ENCODE measurements around the gene RAB22A.

RAB22A gene

GRCh38 chr20:58325912-58326311 lies 16.4 kb downstream of the RAB22A start:
- Histone ChIP-seq H3K9ac (ENCODE audit: low read length) (no peak overlapping the region), H3K9me3 (ENCODE audit: control insufficient read depth, insufficient read depth, low read depth, low read length) (no peaks in the 10 kb centered on the region), H3K27ac (ENCODE audit: low read depth, low read length) (no peak overlapping the region), H3K36me3 (ENCODE audit: control insufficient read depth, insufficient read depth, low read length) (no peaks in the 10 kb centered on the region), H3K4me3 (ENCODE audit: low read depth, low read length) (no peak overlapping the region), H3K27me3 (ENCODE audit: control insufficient read depth, insufficient read depth, low read length) (no peaks in the 10 kb centered on the region), H3K4me1 (ENCODE audit: control insufficient read depth, insufficient read depth, low read length) (peaks cover 13% of the 10 kb centered on the region; the same call in 1 of the 2 replicates)

DNA sequence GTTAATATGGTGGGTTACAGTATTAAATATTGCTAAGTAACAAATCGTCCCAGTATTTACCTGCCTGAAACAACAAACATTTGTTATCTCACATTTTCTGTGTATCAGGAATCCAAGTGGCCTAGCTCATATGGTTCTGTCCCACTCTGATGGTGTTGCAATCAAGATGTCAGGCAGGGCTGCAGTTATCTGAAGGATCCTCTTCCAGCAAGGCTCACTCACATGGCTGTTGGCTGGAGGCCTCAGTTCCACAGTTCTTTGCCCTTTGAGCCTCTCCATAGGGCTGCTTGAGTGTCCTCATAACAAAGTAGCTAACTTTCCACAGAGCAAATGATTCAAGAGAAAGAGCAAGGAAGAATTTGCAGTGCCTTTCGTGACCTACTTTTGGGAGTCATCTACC lies 17.7 kb downstream of the RAB22A start:
- Histone ChIP-seq H3K9ac (ENCODE audit: low read length) (no peak overlapping the region), H3K9me3 (ENCODE audit: control insufficient read depth, insufficient read depth, low read depth, low read length) (no peaks in the 10 kb centered on the region), H3K27me3 (ENCODE audit: control insufficient read depth, insufficient read depth, low read length) (no peaks in the 10 kb centered on the region), H3K36me3 (ENCODE audit: control insufficient read depth, insufficient read depth, low read length) (no peaks in the 10 kb centered on the region), H3K4me3 (ENCODE audit: low read depth, low read length) (no peak overlapping the region), H3K4me1 (ENCODE audit: control insufficient read depth, insufficient read depth, low read length) (peaks cover 13% of the 10 kb centered on the region; the same call in 1 of the 2 replicates), H3K27ac (ENCODE audit: low read depth, low read length) (no peak overlapping the region)

GRCh38 chr20:58328836-58329235 lies 19.3 kb downstream of the RAB22A start:
- H3K4me1 ChIP-seq (ENCODE audit: control insufficient read depth, insufficient read depth, low read length): peaks cover 13% of the 10 kb centered on the region; the same call in 1 of the 2 replicates
- no peak overlapping the region for H3K27ac ChIP-seq (ENCODE audit: low read depth, low read length)
- H3K9ac ChIP-seq (ENCODE audit: low read length): no peak overlapping the region
- H3K9me3 ChIP-seq (ENCODE audit: control insufficient read depth, insufficient read depth, low read depth, low read length): no peaks in the 10 kb centered on the region
- H3K36me3 ChIP-seq (ENCODE audit: control insufficient read depth, insufficient read depth, low read length): no peaks in the 10 kb centered on the region
- no peaks in the 10 kb centered on the region for H3K27me3 ChIP-seq (ENCODE audit: control insufficient read depth, insufficient read depth, low read length)
- no peak overlapping the region for H3K4me3 ChIP-seq (ENCODE audit: low read depth, low read length)

GRCh38 chr20:58329711-58330110 lies 20.2 kb downstream of the RAB22A start:
- Histone ChIP-seq H3K36me3 (ENCODE audit: control insufficient read depth, insufficient read depth, low read length) (no peaks in the 10 kb centered on the region), H3K27me3 (ENCODE audit: control insufficient read depth, insufficient read depth, low read length) (no peaks in the 10 kb centered on the region)

DNA sequence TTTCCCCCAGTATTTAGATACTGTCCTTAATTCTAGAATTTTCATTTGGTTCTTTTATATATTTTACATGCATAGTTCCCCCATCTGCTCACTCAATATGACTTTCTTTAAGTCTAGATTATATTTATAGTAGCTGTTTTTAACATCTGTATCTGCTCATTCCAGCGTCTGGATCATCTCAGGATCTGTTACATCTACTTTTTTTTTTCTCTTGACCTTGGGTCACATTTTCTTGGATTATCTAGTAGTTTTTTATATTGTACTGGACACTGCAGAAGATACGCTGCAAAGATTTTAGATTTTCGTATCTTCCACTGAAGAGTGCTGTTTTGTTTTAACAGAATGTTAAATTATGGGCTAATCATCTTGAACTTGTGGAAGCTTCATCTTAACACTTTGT lies 20.7 kb downstream of the RAB22A start:
- Histone ChIP-seq H3K4me3 (ENCODE audit: low read depth, low read length) (no peak overlapping the region), H3K27me3 (ENCODE audit: control insufficient read depth, insufficient read depth, low read length) (no peaks in the 10 kb centered on the region), H3K9ac (ENCODE audit: low read length) (no peak overlapping the region), H3K4me1 (ENCODE audit: control insufficient read depth, insufficient read depth, low read length) (peaks cover 13% of the 10 kb centered on the region; the same call in 1 of the 2 replicates), H3K27ac (ENCODE audit: low read depth, low read length) (no peak overlapping the region), H3K9me3 (ENCODE audit: control insufficient read depth, insufficient read depth, low read depth, low read length) (no peaks in the 10 kb centered on the region), H3K36me3 (ENCODE audit: control insufficient read depth, insufficient read depth, low read length) (no peaks in the 10 kb centered on the region)

More at GRCh38 chr20:58329711-58330110, 20.2 kb downstream of the RAB22A start:
- Histone ChIP-seq H3K4me3 (ENCODE audit: low read depth, low read length) (no peak overlapping the region), H3K9me3 (ENCODE audit: control insufficient read depth, insufficient read depth, low read depth, low read length) (no peaks in the 10 kb centered on the region), H3K27ac (ENCODE audit: low read depth, low read length) (no peak overlapping the region), H3K4me1 (ENCODE audit: control insufficient read depth, insufficient read depth, low read length) (peaks cover 13% of the 10 kb centered on the region; the same call in 1 of the 2 replicates), H3K9ac (ENCODE audit: low read length) (no peak overlapping the region)

GRCh38 chr20:58330687-58331086 lies 21.2 kb downstream of the RAB22A start:
- Histone ChIP-seq H3K27ac (ENCODE audit: low read depth, low read length) (no peak overlapping the region), H3K9me3 (ENCODE audit: control insufficient read depth, insufficient read depth, low read depth, low read length) (no peaks in the 10 kb centered on the region), H3K4me1 (ENCODE audit: control insufficient read depth, insufficient read depth, low read length) (peaks cover 13% of the 10 kb centered on the region; the same call in 1 of the 2 replicates), H3K9ac (ENCODE audit: low read length) (no peak overlapping the region), H3K4me3 (ENCODE audit: low read depth, low read length) (no peak overlapping the region), H3K36me3 (ENCODE audit: control insufficient read depth, insufficient read depth, low read length) (no peaks in the 10 kb centered on the region), H3K27me3 (ENCODE audit: control insufficient read depth, insufficient read depth, low read length) (no peaks in the 10 kb centered on the region)

GRCh38 chr20:58331961-58332551 lies 22.5 kb downstream of the RAB22A start:
- H3K27me3 ChIP-seq (ENCODE audit: control insufficient read depth, insufficient read depth, low read length): no peaks in the 10 kb centered on the region
- H3K4me1 ChIP-seq (ENCODE audit: control insufficient read depth, insufficient read depth, low read length): peaks cover 13% of the 10 kb centered on the region; the same call in 1 of the 2 replicates
- H3K9me3 ChIP-seq (ENCODE audit: control insufficient read depth, insufficient read depth, low read depth, low read length): no peaks in the 10 kb centered on the region
- no peaks in the 10 kb centered on the region for H3K36me3 ChIP-seq (ENCODE audit: control insufficient read depth, insufficient read depth, low read length)
- no peak overlapping the region for H3K27ac ChIP-seq (ENCODE audit: low read depth, low read length)
- H3K9ac ChIP-seq (ENCODE audit: low read length): no peak overlapping the region
- no peak overlapping the region for H3K4me3 ChIP-seq (ENCODE audit: low read depth, low read length)

DNA sequence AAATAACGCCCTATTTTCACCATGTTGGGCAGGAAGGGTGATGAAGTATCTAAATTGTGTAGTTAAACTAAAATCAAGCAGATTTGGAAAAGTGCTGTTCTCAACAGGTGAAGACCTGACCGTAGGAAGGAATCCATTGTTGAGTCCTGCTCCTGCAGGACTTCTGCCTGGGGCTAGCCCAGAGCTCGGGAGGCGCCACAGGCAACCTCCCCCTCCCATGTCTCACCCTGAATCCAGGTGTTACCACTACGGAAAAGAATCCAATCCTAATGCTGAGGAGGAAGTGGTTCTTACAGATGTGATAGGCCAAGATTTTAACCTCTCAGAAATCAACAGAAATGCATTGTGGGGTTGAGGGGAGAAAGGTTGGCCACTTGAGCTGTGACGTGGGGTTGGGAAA lies 30.2 kb downstream of the RAB22A start:
- H3K9me3 ChIP-seq (ENCODE audit: control insufficient read depth, insufficient read depth, low read depth, low read length): no peaks in the 10 kb centered on the region
- no peak overlapping the region for H3K27ac ChIP-seq (ENCODE audit: low read depth, low read length)
- H3K27me3 ChIP-seq (ENCODE audit: control insufficient read depth, insufficient read depth, low read length): no peaks in the 10 kb centered on the region
- no peak overlapping the region for H3K4me3 ChIP-seq (ENCODE audit: low read depth, low read length)
- H3K36me3 ChIP-seq (ENCODE audit: control insufficient read depth, insufficient read depth, low read length): no peaks in the 10 kb centered on the region; the same call in 1 of the 2 replicates
- H3K4me1 ChIP-seq (ENCODE audit: control insufficient read depth, insufficient read depth, low read length): peaks cover 13% of the 10 kb centered on the region; the same call in 1 of the 2 replicates
- no peak overlapping the region for H3K9ac ChIP-seq (ENCODE audit: low read length)

- Histone ChIP-seq H3K4me1 (ENCODE audit: control insufficient read depth, insufficient read depth, low read length) (peaks cover 13% of the 10 kb centered on the region; the same call in 1 of the 2 replicates), H3K27ac (ENCODE audit: low read depth, low read length) (no peak overlapping the region), H3K4me3 (ENCODE audit: low read depth, low read length) (no peak overlapping the region), H3K27me3 (ENCODE audit: control insufficient read depth, insufficient read depth, low read length) (no peaks in the 10 kb centered on the region), H3K36me3 (ENCODE audit: control insufficient read depth, insufficient read depth, low read length) (peaks cover under 1% of the 10 kb centered on the region), H3K9ac (ENCODE audit: low read length) (no peak overlapping the region), H3K9me3 (ENCODE audit: control insufficient read depth, insufficient read depth, low read depth, low read length) (no peaks in the 10 kb centered on the region)
These were observed 30.6 kb downstream of the RAB22A start for GRCh38 chr20:58340151-58340550.

- H3K27me3 ChIP-seq (ENCODE audit: control insufficient read depth, insufficient read depth, low read length): no peaks in the 10 kb centered on the region
- H3K4me3 ChIP-seq (ENCODE audit: low read depth, low read length): no peak overlapping the region
- H3K27ac ChIP-seq (ENCODE audit: low read depth, low read length): no peak overlapping the region
- H3K4me1 ChIP-seq (ENCODE audit: control insufficient read depth, insufficient read depth, low read length): peaks cover 13% of the 10 kb centered on the region; the same call in 1 of the 2 replicates
- H3K9ac ChIP-seq (ENCODE audit: low read length): no peak overlapping the region
- H3K9me3 ChIP-seq (ENCODE audit: control insufficient read depth, insufficient read depth, low read depth, low read length): no peaks in the 10 kb centered on the region
- H3K36me3 ChIP-seq (ENCODE audit: control insufficient read depth, insufficient read depth, low read length): peaks cover 7% of the 10 kb centered on the region
These were observed 31.3 kb downstream of the RAB22A start for GRCh38 chr20:58340853-58341252.

DNA sequence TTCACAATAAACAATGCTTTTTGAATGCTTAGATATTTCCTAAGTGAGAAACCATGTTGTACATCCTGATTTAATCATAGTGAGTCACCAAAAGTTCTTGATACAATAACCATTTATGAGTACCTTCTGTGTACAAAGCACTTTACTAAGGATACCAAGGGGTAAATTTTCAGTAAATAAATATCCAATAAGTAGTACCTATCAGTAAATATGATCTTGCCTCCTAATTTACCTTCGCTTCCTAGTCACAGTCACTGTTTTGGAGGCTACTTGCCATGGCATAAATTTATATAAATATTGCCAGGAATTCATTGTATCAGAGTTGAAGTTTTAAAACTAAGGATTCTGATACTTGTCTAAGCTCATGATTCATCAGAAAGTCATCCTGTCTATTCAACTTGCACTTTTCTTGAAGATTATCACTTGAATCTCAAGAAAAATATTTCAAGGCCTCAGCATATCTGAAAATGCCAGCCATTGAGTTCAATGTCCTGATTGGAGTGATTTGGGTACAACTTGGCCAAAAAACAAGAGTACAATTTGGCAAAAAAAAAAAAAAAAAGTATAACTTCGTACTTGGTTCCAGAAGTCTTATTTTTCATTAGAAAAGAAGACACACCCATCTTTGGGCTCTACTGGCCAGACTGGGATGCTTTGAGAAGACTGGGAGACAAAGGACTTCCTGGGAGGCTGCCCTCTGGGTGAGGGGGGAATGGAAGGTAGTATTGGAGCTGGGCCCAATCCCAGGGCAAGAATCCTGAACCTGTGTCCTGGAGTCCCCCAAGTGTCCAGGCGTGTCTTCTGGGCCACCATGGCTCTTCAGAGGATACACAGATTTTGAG lies 32.8 kb downstream of the RAB22A start:
- no peaks in the 10 kb centered on the region for H3K27me3 ChIP-seq (ENCODE audit: control insufficient read depth, insufficient read depth, low read length)
- no peak overlapping the region for H3K9ac ChIP-seq (ENCODE audit: low read length)
- H3K4me1 ChIP-seq (ENCODE audit: control insufficient read depth, insufficient read depth, low read length): peaks cover 13% of the 10 kb centered on the region; the same call in 1 of the 2 replicates
- peaks cover 18% of the 10 kb centered on the region for H3K36me3 ChIP-seq (ENCODE audit: control insufficient read depth, insufficient read depth, low read length)
- H3K9me3 ChIP-seq (ENCODE audit: control insufficient read depth, insufficient read depth, low read depth, low read length): no peaks in the 10 kb centered on the region
- no peak overlapping the region for H3K27ac ChIP-seq (ENCODE audit: low read depth, low read length)
- no peak overlapping the region for H3K4me3 ChIP-seq (ENCODE audit: low read depth, low read length)
